Measurements from ENCODE around the gene XXYLT1. TPM values are rescaled to one million over a fixed set of nuclear protein-coding genes. Genes with fewer than 3 reads are reported as not detected.

The XXYLT1 gene
- total RNA-seq, 1 donor from 2014 or later = 10.0 TPM

- intact Hi-C loops (cut with micrococcal nuclease) = no loop called here
Measured at GRCh38 chr3:195135917-195136316, 135.0 kb downstream of the XXYLT1 start.

- intact Hi-C loops (cut with micrococcal nuclease) = no loop called here
Measured at GRCh38 chr3:195134431-195134830, 136.5 kb downstream of the XXYLT1 start.

- intact Hi-C loops (cut with micrococcal nuclease) = no loop called here
Measured at GRCh38 chr3:195133462-195133861, 137.5 kb downstream of the XXYLT1 start.

- intact Hi-C loops (cut with micrococcal nuclease) = no loop called here
Measured at GRCh38 chr3:195133013-195133412, 137.9 kb downstream of the XXYLT1 start.

- intact Hi-C loops (cut with micrococcal nuclease) = no loop called here
Measured at GRCh38 chr3:195131176-195131575, 139.8 kb downstream of the XXYLT1 start.

- intact Hi-C loops (cut with micrococcal nuclease) = no loop called here
Measured at GRCh38 chr3:195129644-195130492, 141.1 kb downstream of the XXYLT1 start.

GRCh38 chr3:195129072-195129643 lies 141.8 kb downstream of the XXYLT1 start:
- intact Hi-C loops (cut with micrococcal nuclease) = no loop called here

- intact Hi-C loops (cut with micrococcal nuclease) = no loop called here
Measured at GRCh38 chr3:195128255-195129071, 142.5 kb downstream of the XXYLT1 start.

GRCh38 chr3:195126056-195126605 lies 144.8 kb downstream of the XXYLT1 start:
- intact Hi-C loops (cut with micrococcal nuclease) = no loop called here

- intact Hi-C loops (cut with micrococcal nuclease) = no loop called here
Measured at GRCh38 chr3:195125646-195126045, 145.3 kb downstream of the XXYLT1 start.

- intact Hi-C loops (cut with micrococcal nuclease) = no loop called here
Measured at GRCh38 chr3:195124378-195124992, 146.5 kb downstream of the XXYLT1 start.

GRCh38 chr3:195123281-195123691 lies 147.7 kb downstream of the XXYLT1 start:
- intact Hi-C loops (cut with micrococcal nuclease) = no loop called here

GRCh38 chr3:195122261-195122660 lies 148.7 kb downstream of the XXYLT1 start:
- intact Hi-C loops (cut with micrococcal nuclease) = no loop called here

GRCh38 chr3:195120267-195120601 lies 150.7 kb downstream of the XXYLT1 start:
- intact Hi-C loops (cut with micrococcal nuclease) = no loop called here

GRCh38 chr3:195119461-195120266 lies 151.3 kb downstream of the XXYLT1 start:
- intact Hi-C loops (cut with micrococcal nuclease) = no loop called here

GRCh38 chr3:195118671-195119070 lies 152.3 kb downstream of the XXYLT1 start:
- intact Hi-C loops (cut with micrococcal nuclease) = no loop called here

GRCh38 chr3:195117978-195118581 lies 152.9 kb downstream of the XXYLT1 start:
- intact Hi-C loops (cut with micrococcal nuclease) = no loop called here

GRCh38 chr3:195116407-195117185 lies 154.4 kb downstream of the XXYLT1 start:
- intact Hi-C loops (cut with micrococcal nuclease) = no loop called here
